Medulla oblongata (tissue), 1 donor: Measurements from ENCODE around the gene EFCAB5.
"Not testable (repeated sequence)": the region's sequence is repeated elsewhere in the genome, so short reads cannot be mapped to it uniquely, and the experiment has no call there.

ENCODE experiments used
- DNase-seq: peaks from one replicate; pipeline ENCODE4 v3.0.0-alpha.2; 2015; ENCODE audit errors: extremely low spot score

Gene EFCAB5

DNA sequence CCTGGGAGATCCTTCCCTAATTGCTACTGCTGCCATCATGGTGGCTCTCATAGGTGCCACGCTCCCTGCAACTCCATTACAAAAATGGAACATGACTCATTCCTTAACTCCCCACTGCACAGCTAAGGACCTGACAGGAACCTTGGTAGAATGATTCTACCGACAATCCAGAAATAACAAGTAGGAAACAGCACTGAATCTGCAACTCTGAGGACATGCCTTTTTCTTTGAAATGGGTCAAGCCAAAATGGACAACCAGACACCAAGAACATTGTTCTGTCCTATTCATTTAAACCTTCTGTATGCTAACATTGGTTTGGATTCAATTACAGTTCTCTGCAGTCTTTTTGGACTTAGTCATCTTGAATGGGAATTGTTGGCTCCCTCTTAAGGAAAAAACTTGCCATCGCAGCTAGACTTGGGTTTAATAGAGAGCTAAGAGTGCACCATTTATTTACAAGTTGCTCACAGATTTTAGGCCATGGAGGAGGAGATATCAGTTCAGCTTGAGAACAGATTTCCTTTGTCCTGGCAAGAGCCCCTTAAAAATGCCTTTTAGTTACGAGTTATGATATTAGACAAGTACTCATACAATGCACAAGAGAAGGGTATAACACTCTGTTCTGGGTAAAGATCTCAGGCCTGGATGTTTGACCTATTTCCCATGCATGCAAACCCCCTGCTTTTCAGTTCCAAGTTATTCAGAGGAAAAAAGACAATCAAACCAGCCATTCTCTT, 154.2 kb downstream of the EFCAB5 start:
- peak; percentile 62 for DNase-seq

DNA sequence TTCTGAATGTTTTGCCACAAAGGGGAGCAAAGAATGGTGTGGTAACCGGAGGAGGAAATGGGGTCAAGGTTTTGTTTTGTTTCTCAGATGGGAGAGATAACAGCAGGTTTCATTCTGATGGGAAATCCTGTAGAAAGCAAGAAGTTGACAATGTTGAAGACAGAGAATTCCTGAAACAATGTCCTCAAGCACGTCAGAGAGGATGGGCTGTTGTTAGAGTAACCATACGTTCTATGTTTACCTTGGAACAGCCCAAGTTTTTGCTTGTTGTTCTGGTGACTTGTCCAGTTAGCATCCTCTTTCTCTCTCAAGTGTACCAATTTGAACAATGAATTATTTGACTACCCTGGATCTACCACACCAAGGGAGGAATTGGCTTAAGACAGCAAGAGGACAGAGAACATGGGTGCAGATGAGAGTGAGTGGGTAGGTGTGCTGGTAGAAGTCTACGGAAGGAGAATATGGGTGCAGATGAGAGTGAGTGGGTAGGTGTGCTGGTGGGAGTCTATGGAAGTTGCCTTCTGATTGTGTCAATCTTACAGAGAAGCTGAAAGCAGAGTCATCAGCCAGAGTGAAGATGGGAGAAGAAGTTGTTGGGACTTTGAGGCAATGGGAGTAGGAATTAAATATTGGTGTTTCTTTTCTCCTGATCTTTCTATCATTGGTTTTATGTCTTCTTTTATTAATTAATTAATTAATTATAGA, 160.4 kb downstream of the EFCAB5 start:
- DNase-seq = no peak

DNA sequence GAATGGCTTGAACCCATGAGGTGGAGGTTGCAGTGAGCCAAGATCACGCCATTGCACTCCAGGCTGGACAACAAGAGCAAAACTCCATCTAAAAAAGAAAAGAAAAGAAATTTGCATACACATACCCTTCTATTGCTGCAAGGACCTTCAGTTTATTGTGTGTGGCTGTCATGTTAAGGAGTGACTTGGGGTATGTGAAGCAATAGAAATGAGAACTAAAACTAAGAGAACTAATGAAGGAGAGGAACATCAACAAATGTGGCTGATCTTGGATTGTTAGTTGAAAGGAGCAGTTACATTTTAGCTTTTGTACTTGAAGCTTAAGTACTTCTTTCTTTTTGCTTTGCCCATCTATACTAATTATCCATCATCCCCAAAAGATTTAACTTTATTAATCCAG, 162.5 kb downstream of the EFCAB5 start:
- no peak for DNase-seq

DNA sequence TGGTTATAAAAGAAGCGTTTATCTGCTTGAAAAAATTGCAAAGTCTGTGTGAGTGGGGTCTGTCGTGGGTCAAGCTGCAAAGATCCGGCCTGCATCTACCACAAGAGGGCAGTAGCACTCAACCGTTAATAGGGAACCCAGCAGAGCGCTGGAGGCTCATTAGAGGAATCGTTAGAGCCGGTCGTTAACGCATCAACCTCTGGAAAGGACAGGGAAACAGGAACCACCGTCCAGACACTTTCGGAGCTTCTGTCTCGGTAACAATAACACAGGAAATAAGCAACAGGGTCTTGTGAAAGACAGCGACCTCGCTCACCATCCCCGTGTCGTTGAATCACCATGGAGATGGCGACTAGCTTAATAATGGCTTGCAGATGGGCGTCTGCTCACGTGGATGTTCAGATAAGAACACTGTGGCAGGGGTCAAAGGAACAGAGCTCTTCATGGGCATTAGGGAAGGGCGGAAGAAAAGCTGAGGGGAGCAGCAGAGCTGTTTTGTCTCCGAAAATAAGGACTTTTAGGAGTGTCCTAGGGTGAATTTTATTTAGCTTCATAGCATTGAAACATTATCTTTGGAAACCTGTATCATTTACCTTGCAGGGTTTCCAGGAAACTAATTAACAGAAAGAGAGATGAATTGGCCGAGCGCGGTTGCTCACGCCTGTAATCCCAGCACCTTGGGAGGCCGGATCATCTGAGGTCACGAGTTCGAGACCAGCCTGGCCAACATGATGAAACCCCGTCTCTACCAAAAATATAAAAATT, 163.3 kb downstream of the EFCAB5 start:
- peak; percentile 94 for DNase-seq

DNA sequence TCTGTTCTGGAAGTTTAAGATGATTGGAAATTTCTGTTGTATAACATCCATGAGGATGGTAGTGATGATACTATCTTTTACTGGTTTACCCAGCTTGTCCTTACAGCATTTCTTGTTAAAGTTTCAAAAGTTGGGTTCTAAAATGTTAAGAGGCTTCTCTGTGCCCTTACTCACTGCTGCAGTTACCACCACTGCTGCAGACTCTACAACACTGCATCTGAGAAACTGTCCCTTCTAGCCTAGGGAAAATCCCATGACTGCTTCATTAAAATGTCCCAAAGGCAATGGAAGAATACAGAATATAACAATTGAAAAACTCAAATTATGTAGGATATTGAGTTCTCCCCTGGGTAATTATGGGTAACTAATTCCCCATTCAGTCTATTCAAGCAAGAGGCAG, 171.4 kb downstream of the EFCAB5 start:
- DNase-seq = no peak

DNA sequence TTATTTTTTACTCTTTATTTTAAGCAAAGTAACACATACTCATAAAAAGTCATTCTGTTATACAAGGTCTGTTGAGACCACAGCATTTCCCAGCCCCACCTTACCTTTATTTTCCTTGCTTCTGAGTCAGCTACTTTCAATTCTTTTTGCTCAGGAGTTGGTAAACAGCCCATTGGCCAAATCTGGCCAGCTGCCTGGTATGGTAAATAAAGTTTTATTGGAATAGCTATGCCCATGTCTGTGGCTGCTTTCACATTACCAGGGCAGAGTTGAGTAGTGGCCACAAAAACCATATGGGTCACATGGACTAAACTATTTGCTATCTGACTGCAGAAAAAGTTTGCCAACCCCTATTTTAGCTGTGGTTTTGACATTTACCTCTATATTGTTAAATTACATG, 171.8 kb downstream of the EFCAB5 start:
- no peak for DNase-seq

DNA sequence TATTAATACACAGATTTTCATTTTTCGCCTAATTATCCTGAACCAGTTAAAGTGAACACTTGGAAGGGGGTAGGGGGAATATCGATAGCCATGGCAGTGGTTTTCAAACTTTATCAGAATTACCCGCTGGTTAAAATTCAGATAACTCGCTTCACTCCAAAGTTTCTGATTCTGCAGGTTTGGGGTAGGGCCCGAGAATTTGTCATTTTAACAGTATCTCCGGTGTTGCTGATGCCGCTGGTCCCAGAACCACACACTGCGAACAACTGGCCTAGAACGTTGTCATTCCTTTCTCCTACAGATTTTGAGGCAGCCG, 174.9 kb downstream of the EFCAB5 start:
- no peak for DNase-seq

DNA sequence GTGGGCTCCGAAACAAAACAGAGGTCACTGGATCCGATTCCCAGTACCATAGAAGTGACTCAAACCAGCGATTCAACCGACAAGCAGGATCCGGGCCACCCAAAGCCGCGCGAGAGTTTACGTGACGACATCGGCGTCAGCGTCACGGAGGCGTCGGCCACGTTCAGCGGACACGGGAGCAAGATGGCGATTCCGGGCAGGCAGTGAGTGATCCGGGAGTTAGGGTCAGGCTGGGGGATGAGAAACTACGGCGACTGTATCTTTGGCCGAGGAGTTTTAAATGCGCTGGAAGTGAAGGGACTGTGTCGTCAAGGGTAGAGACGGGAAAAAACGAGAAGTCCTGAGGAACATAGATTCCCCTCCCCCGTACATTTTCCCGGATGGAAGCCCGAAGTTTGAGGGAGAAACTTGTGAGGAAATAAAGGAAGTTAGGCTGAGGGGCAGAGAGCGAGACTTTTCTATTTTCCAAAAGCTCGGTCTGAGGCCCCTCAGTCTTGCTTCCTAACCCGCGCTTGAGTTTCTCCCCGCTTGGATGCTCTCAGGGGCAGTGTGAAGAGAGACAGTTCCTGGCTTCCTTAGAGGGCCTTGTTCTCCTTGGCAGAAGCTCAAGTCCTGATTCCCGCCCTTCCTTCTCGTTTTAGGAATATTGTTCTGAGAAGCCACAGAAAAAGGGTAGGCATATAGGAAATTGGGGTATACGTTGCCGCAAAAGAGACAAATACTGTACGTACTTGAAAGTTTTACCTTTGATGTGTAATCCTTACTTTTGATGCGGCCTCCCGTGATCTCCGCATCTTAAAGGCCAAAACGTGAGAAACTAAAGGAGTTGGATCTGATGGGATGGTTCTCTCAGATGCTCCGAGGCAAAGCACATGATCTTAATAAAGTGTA, 175.5 kb downstream of the EFCAB5 start, which contains the start of gene NSRP1:
Gene NSRP1, plus strand, starts transcription at position 156 of the 891 bp plus-strand sequence. Its CDS starts 28 bp downstream, at position 184.
- peak; percentile 96 for DNase-seq

DNA sequence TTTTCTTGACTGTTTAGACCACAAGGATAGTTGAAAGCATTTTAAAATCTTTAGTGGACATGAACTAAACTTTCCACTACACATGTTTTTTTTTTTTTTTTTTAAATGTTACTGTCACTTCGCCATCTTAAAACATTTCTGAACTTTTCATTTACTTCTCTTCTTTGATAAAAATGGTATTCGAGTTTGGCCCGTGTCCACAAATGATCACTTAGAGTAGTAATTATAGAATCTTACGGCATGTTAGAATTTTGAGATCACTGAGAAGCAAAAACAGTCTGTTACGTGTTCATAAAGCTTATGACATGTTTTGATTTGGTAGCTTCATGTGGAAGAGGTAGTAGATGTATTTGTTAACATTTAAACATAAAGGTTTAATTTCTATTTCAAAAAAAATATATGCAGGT, 176.2 kb downstream of the EFCAB5 start:
- DNase-seq = no peak

DNA sequence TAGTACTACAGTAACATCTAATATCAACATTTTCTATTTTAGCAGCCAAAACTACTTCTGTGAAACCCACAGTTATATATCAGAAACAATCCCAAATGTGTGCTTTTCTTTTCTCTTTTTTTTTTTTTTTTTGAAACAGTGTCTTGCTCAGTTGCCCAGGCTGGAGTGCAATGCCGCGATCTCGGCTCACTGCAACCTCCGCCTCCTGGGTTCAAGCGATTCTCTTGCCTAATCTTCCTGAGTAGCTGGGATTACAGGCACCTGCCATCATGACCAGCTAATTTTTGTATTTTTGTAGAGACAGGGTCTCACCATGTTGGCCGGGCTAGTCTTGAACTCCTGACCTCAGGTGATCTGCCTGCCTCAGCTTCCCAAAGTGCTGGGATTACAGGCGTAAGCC, 177.2 kb downstream of the EFCAB5 start:
- DNase-seq = not testable (repeated sequence)

DNA sequence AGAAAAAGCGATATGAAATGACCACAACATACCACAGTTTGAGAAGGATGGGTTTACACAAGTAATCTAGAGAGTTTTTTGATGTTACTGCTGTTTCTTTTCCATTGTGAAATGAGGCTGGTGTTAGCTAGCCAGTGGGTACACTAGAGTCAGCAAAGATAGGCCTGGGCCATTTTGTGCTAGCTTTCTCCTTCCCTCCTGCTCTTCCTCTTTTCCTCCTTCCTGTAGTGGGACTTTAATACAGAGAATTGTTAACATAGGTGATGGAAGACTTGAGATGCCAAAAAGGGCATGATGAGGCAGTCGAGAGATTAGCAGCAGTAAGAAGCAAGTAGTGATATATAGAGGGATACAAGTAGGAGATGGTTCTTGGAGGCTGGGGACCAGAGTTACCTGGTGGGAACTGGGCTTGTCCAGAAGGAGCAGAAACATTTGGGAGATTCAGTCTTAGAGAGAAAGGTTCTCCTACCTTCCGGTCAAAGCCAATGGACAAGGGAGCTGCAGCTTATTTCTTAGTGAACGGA, 182.9 kb downstream of the EFCAB5 start:
- DNase-seq = no peak

DNA sequence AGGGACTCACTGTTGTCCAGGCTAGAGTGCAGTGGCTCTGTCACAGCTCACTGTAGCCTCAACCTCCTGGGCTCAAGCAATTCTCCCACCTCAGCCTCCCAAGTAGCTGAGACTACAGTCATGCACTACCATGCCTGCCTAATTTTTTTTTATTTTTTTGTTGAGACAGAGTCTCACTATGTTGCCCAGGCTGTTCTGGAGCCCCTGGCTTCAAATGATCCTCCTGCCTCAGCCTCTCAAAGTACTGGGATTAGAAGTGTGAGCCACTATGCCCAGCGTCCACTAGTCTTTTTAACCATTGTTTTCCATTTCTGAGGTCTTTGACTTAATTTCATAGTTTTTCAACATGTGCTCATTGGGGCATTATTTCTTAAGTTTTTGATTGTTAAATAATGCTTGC, 188.7 kb downstream of the EFCAB5 start:
- DNase-seq = no peak

DNA sequence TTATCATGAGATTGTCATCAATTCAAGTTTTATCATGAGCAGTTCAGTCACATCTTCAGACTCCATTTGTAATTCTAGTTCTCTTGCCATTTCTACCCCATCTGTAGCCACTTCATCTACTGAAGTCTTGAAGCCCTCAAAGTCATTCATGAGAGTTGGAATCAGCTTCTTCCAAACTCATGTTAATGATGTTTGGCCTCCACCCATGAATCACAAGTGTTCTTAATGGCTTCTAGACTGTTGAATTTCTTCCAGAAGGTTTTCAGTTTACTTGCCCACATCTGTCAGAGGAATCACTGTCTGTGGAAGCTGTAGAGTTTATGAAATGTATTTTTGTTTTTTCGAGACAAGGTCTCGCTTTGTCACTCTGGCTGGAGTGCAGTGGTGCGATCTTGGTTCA, 191.2 kb downstream of the EFCAB5 start:
- DNase-seq = no peak

DNA sequence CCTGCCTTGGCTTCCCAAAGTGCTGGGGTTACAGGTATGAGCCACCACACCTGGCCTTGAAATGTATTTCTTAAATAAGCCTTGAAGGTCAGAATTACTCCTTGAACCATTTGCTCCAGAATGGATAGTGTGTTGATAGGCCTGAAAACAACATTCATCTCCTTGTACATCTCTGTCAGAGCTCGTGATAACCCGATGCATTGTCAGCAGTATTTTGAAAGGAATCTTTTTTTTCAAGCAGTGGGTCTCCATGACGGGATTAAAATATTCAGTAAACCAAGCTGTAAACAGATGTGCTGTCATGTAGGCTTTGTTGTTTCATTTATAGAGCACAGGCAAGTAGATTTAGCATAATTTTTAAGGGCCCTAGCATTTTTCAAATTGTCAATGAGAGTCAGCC, 191.8 kb downstream of the EFCAB5 start:
- DNase-seq = no peak

DNA sequence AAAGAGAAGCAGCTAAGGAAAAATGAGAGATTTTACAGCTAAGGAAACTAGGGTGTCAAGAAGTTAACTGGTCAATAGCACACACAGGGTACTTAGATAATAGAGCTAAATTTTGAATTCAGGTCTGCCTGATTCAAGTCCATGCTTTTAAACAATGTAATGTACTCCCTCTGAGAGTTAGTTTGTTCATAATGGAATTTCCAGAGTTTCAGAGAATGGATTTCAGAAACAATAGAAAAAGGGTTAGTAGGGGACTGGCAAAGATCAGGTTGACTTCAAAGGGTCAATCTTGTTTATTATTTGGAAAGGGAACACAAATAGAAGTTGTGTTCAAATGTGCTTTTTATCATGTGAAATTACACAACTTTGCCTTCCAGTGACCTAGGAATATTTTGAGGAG, 193.1 kb downstream of the EFCAB5 start:
- no peak for DNase-seq

DNA sequence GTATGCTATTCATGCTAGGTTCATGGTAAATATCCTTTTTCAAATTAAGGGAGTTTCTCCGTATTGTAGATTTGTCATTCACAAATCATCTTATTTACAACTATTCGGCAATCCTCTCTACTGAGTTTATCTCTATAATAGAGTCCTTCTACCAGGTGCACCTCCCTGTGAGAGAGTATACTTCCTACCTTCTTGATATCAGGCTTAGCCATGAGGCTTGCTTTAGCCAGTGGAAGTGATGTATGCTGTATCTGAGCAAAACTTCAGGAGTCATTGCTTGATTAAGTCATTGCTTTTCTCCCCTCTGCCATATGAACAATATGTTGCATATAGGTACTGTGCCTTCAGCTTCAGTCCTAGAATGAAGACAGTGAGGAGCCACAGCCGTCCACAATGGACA, 195.7 kb downstream of the EFCAB5 start:
- no peak for DNase-seq

DNA sequence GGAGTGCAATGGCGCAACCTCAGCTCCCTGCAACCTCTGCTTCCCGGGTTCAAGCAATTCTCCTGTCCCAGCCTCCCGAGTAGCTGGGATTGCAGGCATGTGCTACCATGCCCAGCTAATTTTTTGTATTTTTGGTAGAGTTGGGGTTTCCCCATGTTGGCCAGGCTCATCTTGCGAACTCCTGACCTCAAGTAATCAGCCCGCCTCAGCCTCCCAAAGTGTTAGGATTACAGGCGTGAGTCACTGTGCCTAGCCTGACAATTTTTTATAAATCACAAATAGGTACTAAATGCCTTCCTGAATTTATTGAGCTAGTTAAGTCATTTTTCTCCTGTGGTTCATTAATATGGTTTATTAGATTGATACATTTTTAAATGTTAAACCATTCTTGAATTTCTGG, 206.4 kb downstream of the EFCAB5 start:
- DNase-seq = not testable (repeated sequence)

DNA sequence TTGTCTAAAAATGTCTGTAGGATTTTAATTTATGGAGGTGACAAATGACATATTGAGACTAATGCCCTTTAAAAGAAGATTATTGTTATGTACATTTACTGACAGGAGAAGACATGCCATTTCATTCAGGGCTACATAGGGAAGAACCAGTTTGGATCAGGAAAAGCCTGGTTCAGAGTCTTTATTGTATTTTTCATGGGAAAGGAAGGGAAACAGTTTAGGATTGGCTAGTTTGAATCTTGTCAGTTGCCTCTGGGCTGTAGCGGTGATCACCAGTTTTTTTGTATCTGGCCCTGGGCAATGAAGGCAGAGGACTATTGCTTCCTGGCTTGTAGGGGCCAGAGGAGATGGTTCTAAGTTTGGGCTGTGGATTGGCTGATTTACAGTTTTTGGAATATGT, 206.9 kb downstream of the EFCAB5 start:
- no peak for DNase-seq

DNA sequence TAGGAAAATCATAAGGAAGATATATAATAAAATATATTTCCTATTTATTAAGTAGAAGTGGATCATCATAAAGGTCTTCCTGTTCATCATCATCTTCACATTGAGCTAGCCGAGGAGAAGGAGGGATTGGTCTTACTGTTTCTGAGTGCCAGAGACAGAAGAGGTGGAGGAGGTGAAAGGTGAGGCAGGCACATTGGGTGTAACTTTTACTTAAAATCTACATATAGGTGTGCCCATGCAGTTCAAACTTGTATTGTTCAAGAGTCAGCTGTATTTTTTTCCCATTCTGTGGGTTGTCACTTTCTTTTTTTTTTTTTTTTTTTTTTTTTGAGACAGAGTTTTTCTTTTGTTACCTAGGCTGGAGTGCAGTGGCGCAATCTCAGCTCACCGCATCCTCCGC, 210.0 kb downstream of the EFCAB5 start:
- DNase-seq = no peak

DNA sequence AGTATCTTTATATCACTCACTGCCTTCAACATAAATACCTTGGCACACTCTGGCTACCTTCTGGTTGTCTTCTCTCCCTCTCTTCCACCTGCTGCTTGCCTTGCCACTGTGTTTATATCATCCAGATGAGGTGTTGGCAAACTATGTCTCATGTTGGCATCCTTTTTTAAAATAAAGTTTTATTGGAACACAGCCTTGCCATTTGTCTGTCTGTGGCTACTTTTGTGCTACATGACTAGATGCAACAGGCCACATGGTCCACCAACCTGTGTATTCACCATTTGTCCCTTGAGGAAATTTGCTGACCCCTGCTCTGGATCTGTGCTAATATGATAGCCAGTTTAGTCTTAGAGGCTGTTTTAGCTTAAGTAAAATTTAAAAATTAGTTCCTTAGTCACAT, 212.0 kb downstream of the EFCAB5 start:
- no peak for DNase-seq

DNA sequence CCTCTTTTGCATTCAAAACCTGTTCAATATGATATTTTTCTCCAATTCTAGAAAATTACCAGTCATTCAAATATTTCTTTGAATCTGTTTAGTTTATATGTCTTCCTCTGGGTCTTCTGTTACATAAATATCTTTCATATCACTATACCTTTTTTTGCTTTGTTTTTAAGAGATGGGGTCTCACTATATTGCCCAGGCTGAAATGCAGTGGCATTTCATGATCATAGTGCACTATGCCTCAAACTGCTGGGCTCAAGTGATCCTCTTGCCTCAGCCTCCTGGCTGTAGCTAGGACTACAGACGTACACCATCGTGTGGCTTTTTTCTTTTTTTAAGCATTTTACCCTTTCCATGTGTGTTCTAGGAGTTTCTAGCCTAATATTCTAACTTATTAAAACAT, 214.0 kb downstream of the EFCAB5 start:
- no peak for DNase-seq
